HG03159 (cell line): Measurements from ENCODE around the gene FBXL16.

Source experiments
- ATAC-seq: cut with Tn5 transposase; IDR thresholded peaks from one replicate; pipeline ENCODE4 v1.9.1; 2021; ENCODE audit warnings: mild to moderate bottlenecking, moderate library complexity; ENCODE audit not compliant: unreplicated experiment

The FBXL16 gene

GRCh38 chr16:666572-666971, 39.0 kb downstream of the FBXL16 start:
- ATAC-seq = no peak

- no peak for ATAC-seq
Observed at GRCh38 chr16:662597-662996, 43.0 kb downstream of the FBXL16 start.

- no peak for ATAC-seq
Observed at GRCh38 chr16:662095-662494, 43.5 kb downstream of the FBXL16 start.

- ATAC-seq = peak; percentile 6
Observed at GRCh38 chr16:661184-661821, 44.3 kb downstream of the FBXL16 start.

GRCh38 chr16:660459-661183, 45.0 kb downstream of the FBXL16 start:
- peak; percentile 60 for ATAC-seq

- no peak for ATAC-seq
Observed at GRCh38 chr16:660132-660458, 45.5 kb downstream of the FBXL16 start.

- ATAC-seq = no peak
Observed at GRCh38 chr16:659618-660017, 46.0 kb downstream of the FBXL16 start.

GRCh38 chr16:658679-659571, 46.7 kb downstream of the FBXL16 start:
- ATAC-seq = no peak

GRCh38 chr16:657487-657886, 48.1 kb downstream of the FBXL16 start:
- ATAC-seq = no peak

GRCh38 chr16:654034-654433, 51.6 kb downstream of the FBXL16 start:
- no peak for ATAC-seq

- ATAC-seq = no peak
Observed at GRCh38 chr16:652454-653305, 52.9 kb downstream of the FBXL16 start.

GRCh38 chr16:651844-652243, 53.8 kb downstream of the FBXL16 start:
- ATAC-seq = no peak

GRCh38 chr16:649631-650030, 56.0 kb downstream of the FBXL16 start:
- peak; percentile 17 for ATAC-seq

- peak; percentile 82 for ATAC-seq
Observed at GRCh38 chr16:648781-649589, 56.6 kb downstream of the FBXL16 start, which contains the start of gene WDR90. TSS of gene WDR90 (plus strand) at chr16:649365. CDS start at chr16:649417, 52 bp downstream.

- ATAC-seq = no peak
Observed at GRCh38 chr16:648071-648780, 57.4 kb downstream of the FBXL16 start.

GRCh38 chr16:647173-647902, 58.3 kb downstream of the FBXL16 start:
- no peak for ATAC-seq

GRCh38 chr16:646679-647172, 58.9 kb downstream of the FBXL16 start:
- ATAC-seq = no peak
